ENCODE data around the gene EFCAB14.
"Not testable (repeated sequence)": the region's sequence is repeated elsewhere in the genome, so short reads cannot be mapped to it uniquely, and the experiment has no call there.

EFCAB14 gene

DNA sequence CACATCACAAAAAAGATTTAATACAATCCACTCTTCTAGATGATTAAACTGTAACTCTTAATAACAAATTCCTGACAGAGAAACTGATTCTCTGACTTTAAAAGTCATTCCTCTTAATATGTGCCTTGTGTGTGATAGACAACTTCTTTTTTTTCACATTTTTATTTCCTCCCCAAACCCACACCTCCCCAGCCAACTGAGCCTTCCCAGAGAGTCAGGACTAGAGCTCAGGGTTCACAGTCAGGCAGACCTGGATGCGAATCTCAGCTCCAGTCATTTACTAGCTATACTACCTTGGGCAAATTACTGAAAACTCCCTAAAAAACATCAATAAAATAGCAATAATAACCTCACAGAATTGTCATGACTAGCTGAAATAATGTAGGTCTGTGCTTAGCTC lies 64.9 kb downstream of the EFCAB14 start:
- Histone ChIP-seq H3K4me2 (no peak overlapping the region), H3K79me2 (ENCODE audit: insufficient read depth, low read depth) (no peaks in the 10 kb centered on the region), H4K20me1 (ENCODE audit: insufficient read depth) (no peaks in the 10 kb centered on the region), H3K27ac (no peak overlapping the region), H2AFZ (ENCODE audit: low read depth) (no peak overlapping the region), H3K36me3 (ENCODE audit: insufficient read depth) (no peaks in the 10 kb centered on the region), H3K4me3 (IDR thresholded peaks at IDR 0.05; ENCODE audit: insufficient read depth, low read depth, low read length) (no peak overlapping the region), H3K27me3 (ENCODE audit: insufficient read depth, low read depth) (no peaks in the 10 kb centered on the region), H3K9ac (no peak overlapping the region), H3K4me1 (ENCODE audit: low read depth, poor library complexity, severe bottlenecking) (no peaks in the 10 kb centered on the region)
- TF ChIP-seq CTCF (conservative IDR thresholded peaks at IDR 0.05; ENCODE audit: low read depth, low read length): no peak

- Histone ChIP-seq H3K4me3 (IDR thresholded peaks at IDR 0.05; ENCODE audit: insufficient read depth, low read depth, low read length) (no peak overlapping the region), H3K27me3 (ENCODE audit: insufficient read depth, low read depth) (no peaks in the 10 kb centered on the region), H3K9ac (no peak overlapping the region), H2AFZ (ENCODE audit: low read depth) (no peak overlapping the region), H3K36me3 (ENCODE audit: insufficient read depth) (no peaks in the 10 kb centered on the region), H4K20me1 (ENCODE audit: insufficient read depth) (no peaks in the 10 kb centered on the region), H3K79me2 (ENCODE audit: insufficient read depth, low read depth) (no peaks in the 10 kb centered on the region), H3K4me1 (ENCODE audit: low read depth, poor library complexity, severe bottlenecking) (no peaks in the 10 kb centered on the region), H3K27ac (no peak overlapping the region), H3K4me2 (no peak overlapping the region)
- no peak for TF ChIP-seq CTCF (conservative IDR thresholded peaks at IDR 0.05; ENCODE audit: low read depth, low read length)
These were observed 65.4 kb downstream of the EFCAB14 start for GRCh38 chr1:46653405-46653958.

DNA sequence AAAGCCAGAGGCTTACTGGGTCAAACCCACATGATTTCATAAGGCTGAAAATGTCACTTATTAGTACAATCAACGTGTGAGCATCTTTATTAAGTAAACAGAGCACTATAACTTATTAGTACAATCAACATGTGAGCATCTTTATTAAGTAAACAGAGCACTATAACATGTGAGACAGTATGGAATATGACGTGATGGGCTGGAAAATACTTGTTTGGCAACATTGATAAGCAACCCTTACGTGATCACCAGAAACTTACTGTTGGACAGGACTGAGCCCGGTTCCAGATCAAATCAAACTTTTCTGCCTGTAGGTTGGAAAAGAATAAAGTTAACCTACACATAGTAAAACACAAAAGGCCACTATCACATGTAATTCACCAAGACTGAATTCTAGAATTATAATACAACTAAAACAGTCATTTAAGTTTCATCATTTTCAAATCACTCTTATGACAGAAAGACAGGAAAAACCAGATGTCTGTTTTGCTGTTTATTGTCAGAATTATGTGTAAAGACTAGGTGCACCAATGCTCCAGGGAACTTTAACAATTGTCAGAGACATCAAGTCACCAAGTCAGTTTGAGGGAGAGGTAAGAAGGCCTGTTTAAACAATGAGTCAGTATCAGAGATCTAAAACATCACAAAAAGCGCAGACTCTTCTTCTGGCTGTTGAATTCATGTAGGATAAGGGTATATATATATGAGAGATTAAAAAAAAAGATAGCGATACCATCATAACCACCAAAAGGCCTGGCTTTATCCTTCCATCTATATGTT lies 66.4 kb downstream of the EFCAB14 start:
- no peak overlapping the region for H3K9ac ChIP-seq
- no peak for TF ChIP-seq CTCF (conservative IDR thresholded peaks at IDR 0.05; ENCODE audit: low read depth, low read length)
- no peak overlapping the region for H3K4me2 ChIP-seq
- H3K36me3 ChIP-seq (ENCODE audit: insufficient read depth): no peaks in the 10 kb centered on the region
- no peaks in the 10 kb centered on the region for H3K4me1 ChIP-seq (ENCODE audit: low read depth, poor library complexity, severe bottlenecking)
- no peaks in the 10 kb centered on the region for H4K20me1 ChIP-seq (ENCODE audit: insufficient read depth)
- H3K4me3 ChIP-seq (IDR thresholded peaks at IDR 0.05; ENCODE audit: insufficient read depth, low read depth, low read length): no peak overlapping the region
- H3K27me3 ChIP-seq (ENCODE audit: insufficient read depth, low read depth): no peaks in the 10 kb centered on the region
- no peak overlapping the region for H2AFZ ChIP-seq (ENCODE audit: low read depth)
- no peak overlapping the region for H3K27ac ChIP-seq
- no peaks in the 10 kb centered on the region for H3K79me2 ChIP-seq (ENCODE audit: insufficient read depth, low read depth)

DNA sequence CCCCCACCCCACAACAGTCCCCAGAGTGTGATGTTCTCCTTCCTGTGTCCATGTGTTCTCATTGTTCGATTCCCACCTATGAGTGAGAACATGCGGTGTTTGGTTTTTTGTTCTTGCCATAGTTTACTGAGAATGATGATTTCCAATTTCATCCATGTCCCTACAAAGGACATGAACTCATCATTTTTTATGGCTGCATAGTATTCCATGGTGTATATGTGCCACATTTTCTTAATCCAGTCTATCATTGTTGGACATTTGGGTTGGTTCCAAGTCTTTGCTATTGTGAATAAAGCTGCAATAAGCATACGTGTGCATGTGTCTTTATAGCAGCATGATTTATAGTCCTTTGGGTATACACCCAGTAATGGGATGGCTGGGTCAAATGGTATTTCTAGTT lies 67.8 kb downstream of the EFCAB14 start:
- H3K36me3 ChIP-seq (ENCODE audit: insufficient read depth); H4K20me1 ChIP-seq (ENCODE audit: insufficient read depth); H3K27ac ChIP-seq; H3K79me2 ChIP-seq (ENCODE audit: insufficient read depth, low read depth); H3K9ac ChIP-seq; H3K27me3 ChIP-seq (ENCODE audit: insufficient read depth, low read depth); H2AFZ ChIP-seq (ENCODE audit: low read depth); H3K4me3 ChIP-seq (IDR thresholded peaks at IDR 0.05; ENCODE audit: insufficient read depth, low read depth, low read length); H3K4me1 ChIP-seq (ENCODE audit: low read depth, poor library complexity, severe bottlenecking); H3K4me2 ChIP-seq: not testable (repeated sequence)

- Histone ChIP-seq H4K20me1 (ENCODE audit: insufficient read depth) (no peaks in the 10 kb centered on the region), H2AFZ (ENCODE audit: low read depth) (no peak overlapping the region), H3K27ac (no peak overlapping the region), H3K9ac (no peak overlapping the region), H3K4me3 (IDR thresholded peaks at IDR 0.05; ENCODE audit: insufficient read depth, low read depth, low read length) (no peak overlapping the region), H3K4me2 (no peak overlapping the region), H3K79me2 (ENCODE audit: insufficient read depth, low read depth) (no peaks in the 10 kb centered on the region), H3K4me1 (ENCODE audit: low read depth, poor library complexity, severe bottlenecking) (no peaks in the 10 kb centered on the region), H3K27me3 (ENCODE audit: insufficient read depth, low read depth) (no peaks in the 10 kb centered on the region), H3K36me3 (ENCODE audit: insufficient read depth) (no peaks in the 10 kb centered on the region)
- no peak for TF ChIP-seq CTCF (conservative IDR thresholded peaks at IDR 0.05; ENCODE audit: low read depth, low read length)
These were observed 68.4 kb downstream of the EFCAB14 start for GRCh38 chr1:46650491-46650890.
